SK-N-MC (cell line): ENCODE results near the gene KLHL1.

ENCODE experiments used
- EZH2 ChIP-seq: fragments of 200-600 bp; sonication (generic); IDR thresholded peaks from one replicate; pipeline ENCODE4 v1.6.1; 2017; ENCODE audit warnings: antibody characterized with exemption
- FOXP2 ChIP-seq: optimal IDR thresholded peaks from 2 replicates; pipeline ENCODE3; 2011; ENCODE audit warnings: mild to moderate bottlenecking, moderate library complexity; ENCODE audit not compliant: insufficient read depth; ENCODE audit errors: extremely low read length, control extremely low read depth
- POLR2AphosphoS5 ChIP-seq: IDR thresholded peaks from 2 replicates; pipeline ENCODE4 v1.6.1; 2012; ENCODE audit warnings: mild to moderate bottlenecking, low read depth, low read length, borderline replicate concordance

DNA sequence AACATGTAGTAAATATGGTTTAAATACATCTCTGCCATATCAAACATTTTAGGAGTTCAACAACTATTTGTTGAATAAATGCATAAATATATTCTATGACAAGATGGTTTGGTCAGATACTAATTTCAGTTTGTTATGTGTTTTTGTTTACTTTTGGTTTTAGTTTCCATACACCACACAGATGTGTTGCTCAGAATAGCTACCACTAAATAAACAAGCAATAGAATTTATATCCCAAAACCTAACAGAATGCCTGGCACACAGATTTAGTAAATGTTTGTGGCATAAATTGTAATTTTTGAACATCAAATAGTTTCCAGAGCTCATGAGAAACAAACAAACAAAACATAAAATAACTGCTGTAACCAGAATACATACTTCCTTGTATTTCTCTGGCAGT lies 127.5 kb downstream of the KLHL1 start:
- TF ChIP-seq POLR2AphosphoS5 (no peak), EZH2 (no peak), FOXP2 (no peak)
